ENCODE results near the gene POMT2. TPM values are rescaled to one million over a fixed set of nuclear protein-coding genes. Genes with fewer than 3 reads are reported as not detected.

Gene POMT2
- total and polyA plus RNA-seq, 2 donors (not counting 3 experiments of a cell fraction or from before 2014, with no cell fraction given), result 19.5 to 48.2 TPM

GRCh38 chr14:77329872-77330271, 9.2 kb upstream of the POMT2 start:
- no TSS peak for BruUV-seq (replicated peaks)
- ChIA-PET POLR2A (no interaction called here), CTCF (interaction anchor here (0.9 to 1.4 kb wide), 2 partner anchors 14 to 178 kb away, joined by 3 to 4 read pairs; no protein-coding TSS in a partner anchor)
- no peak for DNase-seq (ENCODE audit: low read depth, low spot score)
- Histone ChIP-seq H3K79me2 (ENCODE audit: control insufficient read depth, insufficient read depth, low read length) (no peaks in the 10 kb centered on the region), H4K20me1 (replicated peaks; ENCODE audit: control insufficient read depth, extremely low read depth, insufficient read depth, low read length) (no peaks in the 10 kb centered on the region), H3K4me2 (ENCODE audit: insufficient read depth, low read length) (no peak overlapping the region), H3K4me1 (ENCODE audit: control insufficient read depth, extremely low read depth, insufficient read depth, low read length) (no peaks in the 10 kb centered on the region), H3K4me3 (replicated peaks in 1 of 3; ENCODE audit: insufficient read depth in 1 of 3, low read depth in 1 of 3, low read length in 3 of 3) (no peak overlapping the region), H3K9ac (replicated peaks; ENCODE audit: extremely low read depth, insufficient read depth, low read length) (no peak overlapping the region), H3K27ac (ENCODE audit: insufficient read depth, low read depth, low read length) (no peak overlapping the region), H3K36me3 (ENCODE audit: control insufficient read depth in 2 of 2, extremely low read depth in 1 of 2, insufficient read depth in 2 of 2, low read length in 2 of 2) (no peaks in the 10 kb centered on the region), H3K9me3 (replicated peaks; ENCODE audit: control insufficient read depth, insufficient read depth, low read length) (no peaks in the 10 kb centered on the region), H3K27me3 (ENCODE audit: control insufficient read depth in 2 of 2, insufficient read depth in 2 of 2, low read length in 2 of 2) (no peaks in the 10 kb centered on the region), H3K9me1 (replicated peaks; ENCODE audit: control insufficient read depth, extremely low read depth, insufficient read depth, low read length) (no peaks in the 10 kb centered on the region), H2AFZ (ENCODE audit: low read depth, low read length) (no peak overlapping the region)
- intact Hi-C loops (cut with micrococcal nuclease), result no loop called here
- TF ChIP-seq FOS (IDR thresholded peaks at IDR 0.05; ENCODE audit: borderline replicate concordance, insufficient read depth, low read length) (no peak), POLR2A (IDR thresholded peaks at IDR 0.05; ENCODE audit: low read depth, low read length) (no peak), GATA2 (IDR thresholded peaks at IDR 0.05; ENCODE audit: insufficient read depth, insufficient read length, low read depth, low read length) (no peak), MYC (IDR thresholded peaks at IDR 0.05; ENCODE audit: low read depth, low read length) (no peak), POLR2AphosphoS5 (IDR thresholded peaks at IDR 0.05; ENCODE audit: insufficient read depth, low read depth, low read length) (no peak), CTCF (IDR thresholded peaks at IDR 0.05; ENCODE audit: extremely low read depth in 1 of 2, insufficient read depth in 1 of 2, low read depth in 1 of 2, low read length in 2 of 2) (no peak), JUN (IDR thresholded peaks at IDR 0.05; ENCODE audit: borderline replicate concordance, insufficient read depth, insufficient read length, low read depth) (no peak), EZH2 (IDR thresholded peaks at IDR 0.05; ENCODE audit: borderline replicate concordance, low read depth, low read length, severe bottlenecking) (no peak), MAX (IDR thresholded peaks at IDR 0.05; ENCODE audit: insufficient read depth, insufficient read length) (no peak)
- FAIRE-seq, result no peak
- dilution Hi-C loops (cut with MboI; ENCODE audit: extremely low pct_ligation_motif_present, low sequenced_read_pairs), result no loop called here
